Thyroid gland (tissue), 4 donors: Measurements from ENCODE around the gene IFI27L1. TPM values are rescaled to one million over a fixed set of nuclear protein-coding genes. Genes with fewer than 3 reads are reported as not detected.
A peak's percentile ranks its signal among the peaks of the same experiment; 100 is the strongest.

ENCODE experiments used
- DNase-seq, 2 donors: peaks; one replicate each; pipeline ENCODE4 v3.0.0-alpha.2; 2019
- H3K27ac ChIP-seq, 3 donors: fragments of 200-600 bp; sonication (generic); 1 replicate in 2 of 3; 2 replicates in 1 of 3; pipeline ENCODE4 v1.5.1; 2016 to 2019; ENCODE audit warnings: mild to moderate bottlenecking in 1 of 3, moderate library complexity in 1 of 3
- H3K27me3 ChIP-seq: fragments of 200-600 bp; sonication (generic); one replicate; pipeline ENCODE4 v1.5.1; 2019
- H3K36me3 ChIP-seq, 2 donors: fragments of 200-600 bp; sonication (generic); one replicate each; pipeline ENCODE4 v1.5.1; 2016 to 2019
- H3K4me1 ChIP-seq, 2 donors: fragments of 200-600 bp; sonication (generic); one replicate each; pipeline ENCODE4 v1.5.1; 2017 to 2019
- H3K4me3 ChIP-seq, 3 donors: fragments of 200-600 bp; sonication (generic); replicated peaks in 1 of 3; 1 replicate in 2 of 3; 2 replicates in 1 of 3; pipeline ENCODE4 v1.5.1; 2016; ENCODE audit warnings: mild to moderate bottlenecking in 1 of 3
- H3K9me3 ChIP-seq: fragments of 200-600 bp; sonication (generic); one replicate; pipeline ENCODE4 v1.5.1; 2017
- POLR2A ChIP-seq, 2 donors: fragments of 450-650 bp; IDR thresholded peaks; one replicate each; pipeline ENCODE4 v1.6.1; 2017; ENCODE audit warnings: antibody characterized with exemption in 2 of 2, mild to moderate bottlenecking in 2 of 2, moderate library complexity in 1 of 2
- WGBS, 2 donors: methylation state at CpG; one replicate each; pipeline ENCODE4 v1.1.5; 2017; 5-methylcytosine and 5-hydroxymethylcytosine counted together
- intact Hi-C: fragments of 100-400 bp; cut with DNase I; formaldehyde crosslinking; loops from one replicate; pipeline ENCODE4 v1.15.1; 2023
- total RNA-seq, 4 donors: library from RNA; depleted of rRNA; stranded (reverse); fragments of >200 nt; gene quantifications; one replicate each; pipeline ENCODE4 v1.2.3, GENCODE V29; 2016
- TF ChIP-seq, protein P1 (sequence below), 6 experiments: fragments of 200-600 bp in 3 of 6; fragments of 450-650 bp in 3 of 6; sonication (generic) in 3 of 6; IDR thresholded peaks; one replicate each; pipeline ENCODE4 v1.5.1; 2016 to 2019; ENCODE audit warnings: antibody characterized with exemption in 6 of 6, mild to moderate bottlenecking in 2 of 6, inconsistent platforms in 1 of 6, moderate library complexity in 1 of 6

Gene IFI27L1
- total RNA-seq, 4 donors from 2014 or later: 3.4 to 21.3 (median 10.2) TPM

DNA sequence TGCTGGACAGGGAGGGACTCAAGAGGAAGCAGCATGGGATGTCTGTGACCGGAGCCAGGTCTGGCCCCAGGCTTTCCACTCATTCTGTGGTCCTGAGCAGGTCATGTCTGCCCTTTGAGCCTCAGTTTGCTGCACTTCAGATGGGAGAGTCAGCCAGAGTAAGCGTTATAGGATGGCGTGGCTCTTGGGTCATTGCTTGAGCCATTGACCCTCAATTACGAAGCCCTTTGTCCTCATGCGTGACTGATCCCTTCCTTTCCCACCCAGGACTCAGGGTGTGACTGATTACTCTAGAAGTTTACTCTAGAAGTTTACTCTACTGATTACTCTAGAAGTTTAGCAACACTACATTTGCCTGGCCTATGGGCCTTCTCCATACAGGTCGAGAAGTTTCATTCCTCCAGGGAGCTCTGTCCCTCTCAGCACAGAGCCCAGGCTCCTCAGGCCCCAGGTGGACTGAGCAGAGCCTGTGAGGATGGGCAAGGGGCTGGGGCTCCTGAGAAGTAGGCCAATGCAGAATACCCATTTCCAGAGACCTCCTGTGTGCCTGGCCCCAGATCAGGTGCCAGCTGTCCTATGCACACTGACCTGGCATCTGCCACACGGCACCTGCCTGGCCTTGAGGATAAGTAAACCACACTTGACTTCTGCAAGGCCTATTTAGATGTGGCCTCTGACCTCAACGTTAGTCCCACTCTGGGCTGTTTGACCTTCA, 21.8 kb downstream of the IFI27L1 start:
- Histone ChIP-seq H3K4me3 (no peak overlapping the region), H3K4me1 (no peaks in the 10 kb centered on the region), H3K27ac (no peak overlapping the region), H3K27me3 (no peaks in the 10 kb centered on the region), H3K36me3 (no peaks in the 10 kb centered on the region), H3K9me3 (no peaks in the 10 kb centered on the region)
- intact Hi-C loops: no loop called here
- TF ChIP-seq POLR2A (IDR thresholded peaks at IDR 0.05): no peak
- TF ChIP-seq, protein P1, sequence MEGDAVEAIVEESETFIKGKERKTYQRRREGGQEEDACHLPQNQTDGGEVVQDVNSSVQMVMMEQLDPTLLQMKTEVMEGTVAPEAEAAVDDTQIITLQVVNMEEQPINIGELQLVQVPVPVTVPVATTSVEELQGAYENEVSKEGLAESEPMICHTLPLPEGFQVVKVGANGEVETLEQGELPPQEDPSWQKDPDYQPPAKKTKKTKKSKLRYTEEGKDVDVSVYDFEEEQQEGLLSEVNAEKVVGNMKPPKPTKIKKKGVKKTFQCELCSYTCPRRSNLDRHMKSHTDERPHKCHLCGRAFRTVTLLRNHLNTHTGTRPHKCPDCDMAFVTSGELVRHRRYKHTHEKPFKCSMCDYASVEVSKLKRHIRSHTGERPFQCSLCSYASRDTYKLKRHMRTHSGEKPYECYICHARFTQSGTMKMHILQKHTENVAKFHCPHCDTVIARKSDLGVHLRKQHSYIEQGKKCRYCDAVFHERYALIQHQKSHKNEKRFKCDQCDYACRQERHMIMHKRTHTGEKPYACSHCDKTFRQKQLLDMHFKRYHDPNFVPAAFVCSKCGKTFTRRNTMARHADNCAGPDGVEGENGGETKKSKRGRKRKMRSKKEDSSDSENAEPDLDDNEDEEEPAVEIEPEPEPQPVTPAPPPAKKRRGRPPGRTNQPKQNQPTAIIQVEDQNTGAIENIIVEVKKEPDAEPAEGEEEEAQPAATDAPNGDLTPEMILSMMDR (IDR thresholded peaks at IDR 0.05): no peak
- WGBS, 2 donors: 90 to 93% methylated on average over 7 to 8 of the region's 8 CpGs
- DNase-seq: no peak

DNA sequence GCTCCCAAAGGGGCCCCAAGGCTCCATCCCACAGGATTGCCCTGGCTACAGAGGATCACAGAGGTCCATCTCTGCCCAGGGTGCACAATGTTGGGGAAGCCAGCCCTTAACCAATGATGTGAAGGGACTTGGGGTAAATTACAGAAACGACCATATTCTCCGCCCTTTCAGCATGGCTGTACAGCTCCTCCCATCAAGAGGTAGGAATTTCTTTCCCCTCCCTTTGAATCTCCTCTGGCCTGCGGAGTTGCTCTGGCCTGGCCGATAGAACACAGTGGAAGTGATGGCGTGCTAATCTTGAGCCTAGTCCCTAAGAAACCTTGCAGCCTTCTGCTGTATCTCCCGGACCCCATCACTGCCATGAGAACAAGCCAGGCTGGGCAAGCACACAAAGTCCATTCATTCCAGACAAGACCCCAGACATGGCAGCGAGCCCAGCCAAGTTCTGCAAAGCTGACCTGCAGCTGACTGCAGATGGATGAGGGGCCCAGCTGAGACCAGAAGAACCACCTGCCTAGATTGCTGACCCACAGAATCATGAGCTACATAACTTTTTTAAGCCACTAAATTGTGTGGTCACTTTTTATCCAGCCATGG, 22.5 kb downstream of the IFI27L1 start:
- WGBS, 2 donors: 76 to 83% methylated on average over 7 of the region's 7 CpGs
- no peaks in the 10 kb centered on the region for H3K36me3 ChIP-seq
- intact Hi-C loops: no loop called here
- H3K4me3 ChIP-seq: no peak overlapping the region
- H3K9me3 ChIP-seq: no peaks in the 10 kb centered on the region
- DNase-seq: no peak
- no peaks in the 10 kb centered on the region for H3K27me3 ChIP-seq
- no peaks in the 10 kb centered on the region for H3K4me1 ChIP-seq
- TF ChIP-seq, protein P1 (IDR thresholded peaks at IDR 0.05): no peak
- TF ChIP-seq POLR2A (IDR thresholded peaks at IDR 0.05): no peak
- no peak overlapping the region for H3K27ac ChIP-seq

DNA sequence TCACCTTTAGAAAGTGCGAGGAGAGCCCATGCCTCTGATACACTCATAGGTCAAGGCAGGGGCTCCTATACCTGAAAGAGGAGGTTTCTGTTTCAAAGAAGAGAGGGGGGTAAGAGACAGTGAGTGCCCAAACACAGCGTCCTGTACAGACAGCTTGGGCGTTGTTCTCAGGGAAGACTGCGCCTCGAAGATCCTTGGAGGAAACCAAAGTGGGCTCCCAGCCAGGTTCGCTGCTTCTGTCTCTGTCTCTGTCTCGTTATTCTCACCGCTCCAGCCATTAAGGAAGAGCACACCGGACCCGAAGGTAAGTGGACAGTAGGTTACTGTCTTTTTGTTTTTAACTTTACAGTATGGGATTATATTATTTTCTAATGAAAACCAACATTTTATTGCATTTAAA, 23.6 kb downstream of the IFI27L1 start:
- DNase-seq: no peak
- no peak for TF ChIP-seq POLR2A (IDR thresholded peaks at IDR 0.05)
- TF ChIP-seq, protein P1 (IDR thresholded peaks at IDR 0.05): no peak
- Histone ChIP-seq H3K4me3 (no peak overlapping the region), H3K36me3 (no peaks in the 10 kb centered on the region), H3K4me1 (peaks cover 0 to 2% of the 10 kb centered on the region in 2 donors), H3K27ac (no peak overlapping the region), H3K27me3 (no peaks in the 10 kb centered on the region), H3K9me3 (no peaks in the 10 kb centered on the region)
- 84 to 85% methylated on average over 10 of the region's 10 CpGs for WGBS, 2 donors
- intact Hi-C loops: no loop called here

DNA sequence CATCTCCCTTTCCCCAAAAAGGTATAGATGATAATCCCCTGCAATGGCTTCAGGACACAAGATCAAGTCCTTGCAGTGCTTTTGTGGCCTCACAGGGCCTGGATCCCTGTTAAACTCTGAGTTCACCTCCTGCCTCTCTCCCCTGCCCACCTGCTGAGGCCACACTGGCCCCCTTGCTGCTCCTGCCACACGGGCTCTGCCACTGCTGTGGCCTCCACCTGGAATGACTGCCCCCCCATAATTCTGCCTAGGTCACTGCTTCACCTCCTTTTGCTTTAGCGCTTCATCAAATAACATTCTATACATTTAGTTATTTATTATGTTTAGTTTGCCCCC, 28.8 kb downstream of the IFI27L1 start:
- Histone ChIP-seq H3K36me3 (no peaks in the 10 kb centered on the region), H3K27me3 (no peaks in the 10 kb centered on the region), H3K9me3 (no peaks in the 10 kb centered on the region), H3K4me1 (peaks cover 0 to 11% of the 10 kb centered on the region in 2 donors), H3K4me3 (no peak overlapping the region), H3K27ac (peak overlapping the region in 2 of 3 donors; percentile 54 to 67)
- intact Hi-C loops: no loop called here
- 95 to 98% methylated on average over 2 of the region's 2 CpGs for WGBS, 2 donors
- TF ChIP-seq, protein P1 (IDR thresholded peaks at IDR 0.05): no peak
- TF ChIP-seq POLR2A (IDR thresholded peaks at IDR 0.05): no peak
- no peak for DNase-seq

DNA sequence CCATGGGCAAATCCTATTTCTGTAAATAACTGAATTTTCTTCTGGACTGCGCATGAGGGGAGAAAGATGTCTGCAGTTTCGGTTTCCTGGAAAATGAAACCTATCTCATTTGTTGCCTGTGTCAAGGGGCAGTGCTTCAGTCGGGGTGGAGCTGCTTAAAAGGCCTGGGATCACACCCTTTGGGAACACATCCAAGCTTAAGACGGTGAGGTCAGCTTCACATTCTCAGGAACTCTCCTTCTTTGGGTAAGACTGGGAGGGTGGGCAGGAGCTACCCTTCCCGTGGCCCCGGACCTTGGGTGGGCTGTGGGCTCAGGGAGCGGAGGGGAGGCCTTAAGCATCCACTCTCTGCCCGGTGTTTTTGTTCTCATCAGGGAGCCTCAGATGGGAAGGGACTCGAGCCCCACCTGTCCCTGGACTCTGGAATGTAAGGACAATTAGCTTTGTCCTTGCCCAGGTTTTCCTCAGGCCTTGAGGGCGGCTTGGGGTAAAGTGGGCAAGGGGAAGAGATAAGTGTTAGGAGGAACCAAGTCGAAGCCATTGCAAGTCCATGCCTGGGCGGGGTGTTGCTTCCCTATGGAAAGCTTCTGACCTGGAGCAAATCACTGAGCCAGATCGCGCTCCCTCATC, 29.6 kb downstream of the IFI27L1 start, which contains the start of gene IFI27:
IFI27 (plus strand) TSS at position 185 of the 630 bp plus-strand sequence.
- intact Hi-C loops: no loop called here
- Histone ChIP-seq H3K27ac (peak within 1 kb of the TSS; percentile 27 to 77 (median 67)), H3K27me3 (no peaks in the 10 kb centered on the region), H3K36me3 (no peaks in the 10 kb centered on the region), H3K9me3 (no peaks in the 10 kb centered on the region), H3K4me3 (peak within 1 kb of the TSS in 1 of 3 donors; percentile 23), H3K4me1 (peaks cover 0 to 19% of the 10 kb centered on the region in 2 donors)
- no peak for DNase-seq
- TF ChIP-seq, protein P1 (IDR thresholded peaks at IDR 0.05): no peak
- peak in 1 of 2 donors; percentile 39 for TF ChIP-seq POLR2A (IDR thresholded peaks at IDR 0.05)
- 68 to 73% methylated on average over 14 of the region's 14 CpGs for WGBS, 2 donors
